Hematopoietic multipotent progenitor cell (in vitro differentiated cells): ENCODE measurements around the gene ANXA3. TPM values are rescaled to one million over a fixed set of nuclear protein-coding genes. Genes with fewer than 3 reads are reported as not detected.

Experiments used
- DNase-seq, 3 donors: peaks; one replicate each; pipeline ENCODE4 v3.0.0-alpha.2; 2011 to 2015; ENCODE audit warnings: low read depth in 2 of 3, low spot score in 2 of 3
- total RNA-seq: library from RNA; depleted of rRNA; stranded (reverse); fragments of >200 nt; gene quantifications from one replicate; pipeline ENCODE4 v1.2.3, GENCODE V29; 2012

Gene ANXA3
- total RNA-seq, 1 donor: 4.6 TPM

- DNase-seq: peak in 2 of 3 donors; percentile 52 to 79
Measured at GRCh38 chr4:78638337-78639172, 87.0 kb downstream of the ANXA3 start.

GRCh38 chr4:78640714-78641113, 89.1 kb downstream of the ANXA3 start:
- no peak for DNase-seq

GRCh38 chr4:78642934-78643333, 91.4 kb downstream of the ANXA3 start:
- peak in 1 of 3 donors; percentile 62 for DNase-seq

- DNase-seq: no peak
Measured at GRCh38 chr4:78644063-78644691, 92.6 kb downstream of the ANXA3 start.

GRCh38 chr4:78644744-78645330, 93.3 kb downstream of the ANXA3 start:
- peak in 2 of 3 donors; percentile 76 to 77 for DNase-seq

- peak in 1 of 3 donors; percentile 46 for DNase-seq
Measured at GRCh38 chr4:78645853-78646757, 94.5 kb downstream of the ANXA3 start.

- no peak for DNase-seq
Measured at GRCh38 chr4:78647272-78647671, 95.7 kb downstream of the ANXA3 start.

GRCh38 chr4:78648640-78649363, 97.2 kb downstream of the ANXA3 start:
- DNase-seq: no peak

- DNase-seq: no peak
Measured at GRCh38 chr4:78650106-78651024, 98.8 kb downstream of the ANXA3 start.

GRCh38 chr4:78651250-78651860, 99.8 kb downstream of the ANXA3 start:
- DNase-seq: no peak

- no peak for DNase-seq
Measured at GRCh38 chr4:78652282-78652876, 100.8 kb downstream of the ANXA3 start.

GRCh38 chr4:78653655-78654054, 102.1 kb downstream of the ANXA3 start:
- DNase-seq: no peak

GRCh38 chr4:78654807-78655206, 103.2 kb downstream of the ANXA3 start:
- DNase-seq: no peak

GRCh38 chr4:78656968-78657445, 105.4 kb downstream of the ANXA3 start:
- no peak for DNase-seq

- no peak for DNase-seq
Measured at GRCh38 chr4:78659264-78659663, 107.7 kb downstream of the ANXA3 start.

- no peak for DNase-seq
Measured at GRCh38 chr4:78659665-78660064, 108.1 kb downstream of the ANXA3 start.
